Fibroblast of lung (primary cell): ENCODE results near the gene GARIN5A.

Source experiments
- EZH2 ChIP-seq: IDR thresholded peaks from 2 replicates; pipeline ENCODE4 v1.5.1; 2012; ENCODE audit warnings: low read length, control low read depth, mild to moderate bottlenecking; ENCODE audit errors: missing control alignments
- TF ChIP-seq, protein P1 (sequence below), 2 donors: IDR thresholded peaks in 1 of 2; conservative IDR thresholded peaks in 1 of 2; 1 replicate in 1 of 2; 2 replicates in 1 of 2; pipeline ENCODE4 v1.5.1; 2011 to 2012; ENCODE audit warnings: low read length in 2 of 2, control low read depth in 1 of 2, inconsistent platforms in 1 of 2, low read depth in 1 of 2, mild to moderate bottlenecking in 1 of 2

DNA sequence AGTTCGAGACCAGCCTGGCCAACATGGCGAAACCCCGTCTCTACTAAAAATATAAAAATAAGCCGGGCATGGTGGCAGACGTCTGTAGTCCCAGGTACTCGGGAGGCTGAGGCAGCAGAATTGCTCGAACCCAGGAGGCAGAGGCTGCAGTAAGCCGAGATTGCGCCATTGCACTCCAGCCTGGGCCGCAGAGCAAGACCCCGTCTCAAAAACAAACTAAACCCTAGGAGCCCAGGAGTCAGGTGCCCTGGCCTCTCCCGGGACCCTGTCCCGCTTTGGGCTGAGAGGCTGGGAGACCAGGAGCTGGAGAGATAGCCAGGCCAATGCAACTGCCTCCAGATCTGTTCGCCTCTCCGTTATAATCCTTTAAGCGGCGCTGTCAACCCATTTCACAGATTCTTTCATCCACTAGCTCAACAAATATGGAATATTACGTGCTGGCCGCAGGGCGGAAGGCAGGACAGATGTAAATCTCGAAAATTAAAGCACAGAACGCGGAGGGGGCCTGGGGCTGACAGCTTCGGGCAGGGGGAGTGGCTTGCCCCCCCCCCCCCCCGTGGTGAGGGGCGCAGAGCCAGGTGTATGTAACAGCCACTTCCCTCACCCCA lies 49.2 kb downstream of the GARIN5A start:
- TF ChIP-seq, protein P1, sequence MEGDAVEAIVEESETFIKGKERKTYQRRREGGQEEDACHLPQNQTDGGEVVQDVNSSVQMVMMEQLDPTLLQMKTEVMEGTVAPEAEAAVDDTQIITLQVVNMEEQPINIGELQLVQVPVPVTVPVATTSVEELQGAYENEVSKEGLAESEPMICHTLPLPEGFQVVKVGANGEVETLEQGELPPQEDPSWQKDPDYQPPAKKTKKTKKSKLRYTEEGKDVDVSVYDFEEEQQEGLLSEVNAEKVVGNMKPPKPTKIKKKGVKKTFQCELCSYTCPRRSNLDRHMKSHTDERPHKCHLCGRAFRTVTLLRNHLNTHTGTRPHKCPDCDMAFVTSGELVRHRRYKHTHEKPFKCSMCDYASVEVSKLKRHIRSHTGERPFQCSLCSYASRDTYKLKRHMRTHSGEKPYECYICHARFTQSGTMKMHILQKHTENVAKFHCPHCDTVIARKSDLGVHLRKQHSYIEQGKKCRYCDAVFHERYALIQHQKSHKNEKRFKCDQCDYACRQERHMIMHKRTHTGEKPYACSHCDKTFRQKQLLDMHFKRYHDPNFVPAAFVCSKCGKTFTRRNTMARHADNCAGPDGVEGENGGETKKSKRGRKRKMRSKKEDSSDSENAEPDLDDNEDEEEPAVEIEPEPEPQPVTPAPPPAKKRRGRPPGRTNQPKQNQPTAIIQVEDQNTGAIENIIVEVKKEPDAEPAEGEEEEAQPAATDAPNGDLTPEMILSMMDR (conservative IDR thresholded peaks at IDR 0.05 in 1 of 2, IDR thresholded peaks at IDR 0.05 in 1 of 2; ENCODE audit: low read depth in 1 of 2, low read length in 2 of 2), result no peak
- TF ChIP-seq EZH2, result no peak
